HepG2 (cell line): Measurements from ENCODE around the gene MAFF.

Experiments
- HNRNPL ChIP-seq: fragments of 200-400 bp; formaldehyde crosslinking; IDR thresholded peaks from 2 replicates; pipeline ENCODE4 v1.6.1; 2017; ENCODE audit warnings: mild to moderate bottlenecking, low read depth, low read length
- MIER2 ChIP-seq: IDR thresholded peaks from 2 replicates; pipeline ENCODE4 v1.6.1; 2016; ENCODE audit warnings: missing biosample characterization, missing genetic modification reagents
- ZFYVE20 ChIP-seq: sonication (generic); formaldehyde crosslinking; IDR thresholded peaks from 2 replicates; pipeline ENCODE4 v1.8.0; 2023; ENCODE audit warnings: low read depth, mild to moderate bottlenecking, moderate library complexity, missing genetic modification reagents, borderline replicate concordance
- TF ChIP-seq, protein P1 (sequence below): sonication (generic); IDR thresholded peaks from 2 replicates; pipeline ENCODE4 v1.6.1; 2016; ENCODE audit warnings: low read depth, borderline replicate concordance
- TF ChIP-seq, protein P2 (sequence below): sonication (generic); formaldehyde crosslinking; IDR thresholded peaks from 2 replicates; pipeline ENCODE4 v1.5.1; 2020; ENCODE audit warnings: mild to moderate bottlenecking, missing genetic modification reagents, borderline replicate concordance
- TF ChIP-seq, protein P3 (sequence below): sonication (generic); formaldehyde crosslinking; IDR thresholded peaks from 2 replicates; pipeline ENCODE4 v1.5.0; 2020; ENCODE audit warnings: mild to moderate bottlenecking, missing genetic modification reagents, moderate library complexity
- TF ChIP-seq, protein P4 (sequence below): sonication (generic); formaldehyde crosslinking; IDR thresholded peaks from 2 replicates; pipeline ENCODE4 v1.4.0; 2020; ENCODE audit warnings: missing genetic modification reagents

DNA sequence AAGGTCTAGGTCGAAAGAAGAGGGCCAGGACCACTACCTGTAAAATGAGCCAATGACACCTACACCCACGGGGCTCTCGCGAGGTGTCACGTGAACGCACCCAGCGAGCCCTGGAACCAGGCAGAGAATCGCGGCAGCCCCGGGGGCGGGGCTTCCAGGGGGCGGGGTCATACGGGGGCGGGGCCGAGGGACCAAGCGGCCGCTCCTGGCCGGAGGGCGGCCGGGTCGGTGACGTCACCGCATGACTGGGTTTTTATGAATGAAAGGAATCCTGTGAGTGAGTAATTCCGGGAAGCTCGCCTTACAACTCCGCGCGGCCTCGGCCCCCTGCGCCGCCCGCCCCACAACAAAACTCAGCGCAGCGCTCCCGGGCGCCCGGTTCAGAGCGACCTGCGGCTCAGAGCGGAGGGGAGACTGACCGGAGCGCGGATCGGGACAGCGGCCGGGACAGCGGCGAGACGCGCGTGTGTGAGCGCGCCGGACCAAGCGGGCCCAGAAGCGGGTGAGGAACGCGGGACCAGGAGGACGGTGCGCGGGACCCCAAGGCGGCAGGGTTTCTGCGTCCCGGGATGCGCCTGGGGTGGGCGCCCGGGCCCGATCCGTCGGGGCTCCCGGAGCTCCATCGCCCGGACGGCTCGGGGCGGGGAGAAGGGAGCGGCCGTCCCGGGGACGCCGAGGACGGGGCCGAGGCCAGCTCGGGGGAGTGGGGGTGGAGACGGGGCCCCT is at the start of gene MAFF:
- TF ChIP-seq MIER2 (CRISPR knock-in tag) (no peak), HNRNPL (no peak), ZFYVE20 (CRISPR knock-in tag) (no peak)
- TF ChIP-seq, protein P1, sequence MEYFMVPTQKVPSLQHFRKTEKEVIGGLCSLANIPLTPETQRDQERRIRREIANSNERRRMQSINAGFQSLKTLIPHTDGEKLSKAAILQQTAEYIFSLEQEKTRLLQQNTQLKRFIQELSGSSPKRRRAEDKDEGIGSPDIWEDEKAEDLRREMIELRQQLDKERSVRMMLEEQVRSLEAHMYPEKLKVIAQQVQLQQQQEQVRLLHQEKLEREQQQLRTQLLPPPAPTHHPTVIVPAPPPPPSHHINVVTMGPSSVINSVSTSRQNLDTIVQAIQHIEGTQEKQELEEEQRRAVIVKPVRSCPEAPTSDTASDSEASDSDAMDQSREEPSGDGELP = no peak
- TF ChIP-seq, protein P2, sequence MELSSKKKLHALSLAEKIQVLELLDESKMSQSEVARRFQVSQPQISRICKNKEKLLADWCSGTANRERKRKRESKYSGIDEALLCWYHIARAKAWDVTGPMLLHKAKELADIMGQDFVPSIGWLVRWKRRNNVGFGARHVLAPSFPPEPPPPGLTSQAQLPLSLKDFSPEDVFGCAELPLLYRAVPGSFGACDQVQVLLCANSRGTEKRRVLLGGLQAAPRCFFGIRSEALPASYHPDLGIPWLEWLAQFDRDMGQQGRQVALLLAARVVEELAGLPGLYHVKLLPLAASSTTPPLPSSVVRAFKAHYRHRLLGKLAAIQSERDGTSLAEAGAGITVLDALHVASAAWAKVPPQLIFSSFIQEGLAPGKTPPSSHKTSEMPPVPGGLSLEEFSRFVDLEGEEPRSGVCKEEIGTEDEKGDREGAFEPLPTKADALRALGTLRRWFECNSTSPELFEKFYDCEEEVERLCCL = no peak
- TF ChIP-seq, protein P3, sequence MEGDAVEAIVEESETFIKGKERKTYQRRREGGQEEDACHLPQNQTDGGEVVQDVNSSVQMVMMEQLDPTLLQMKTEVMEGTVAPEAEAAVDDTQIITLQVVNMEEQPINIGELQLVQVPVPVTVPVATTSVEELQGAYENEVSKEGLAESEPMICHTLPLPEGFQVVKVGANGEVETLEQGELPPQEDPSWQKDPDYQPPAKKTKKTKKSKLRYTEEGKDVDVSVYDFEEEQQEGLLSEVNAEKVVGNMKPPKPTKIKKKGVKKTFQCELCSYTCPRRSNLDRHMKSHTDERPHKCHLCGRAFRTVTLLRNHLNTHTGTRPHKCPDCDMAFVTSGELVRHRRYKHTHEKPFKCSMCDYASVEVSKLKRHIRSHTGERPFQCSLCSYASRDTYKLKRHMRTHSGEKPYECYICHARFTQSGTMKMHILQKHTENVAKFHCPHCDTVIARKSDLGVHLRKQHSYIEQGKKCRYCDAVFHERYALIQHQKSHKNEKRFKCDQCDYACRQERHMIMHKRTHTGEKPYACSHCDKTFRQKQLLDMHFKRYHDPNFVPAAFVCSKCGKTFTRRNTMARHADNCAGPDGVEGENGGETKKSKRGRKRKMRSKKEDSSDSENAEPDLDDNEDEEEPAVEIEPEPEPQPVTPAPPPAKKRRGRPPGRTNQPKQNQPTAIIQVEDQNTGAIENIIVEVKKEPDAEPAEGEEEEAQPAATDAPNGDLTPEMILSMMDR = no peak
- TF ChIP-seq, protein P4, sequence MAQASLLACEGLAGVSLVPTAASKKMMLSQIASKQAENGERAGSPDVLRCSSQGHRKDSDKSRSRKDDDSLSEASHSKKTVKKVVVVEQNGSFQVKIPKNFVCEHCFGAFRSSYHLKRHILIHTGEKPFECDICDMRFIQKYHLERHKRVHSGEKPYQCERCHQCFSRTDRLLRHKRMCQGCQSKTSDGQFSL (CRISPR knock-in tag) = no peak
